LNCaP clone FGC (cell line): Measurements from ENCODE around the gene PLXNA1.

ENCODE experiments used
- DNase-seq: peaks from one replicate; pipeline ENCODE4 v3.0.0-alpha.2; 2011; ENCODE audit warnings: low read depth
- H3K4me3 ChIP-seq: 2 replicates; pipeline ENCODE4 v1.5.1; 2011; ENCODE audit warnings: mild to moderate bottlenecking, low read depth, low read length, control low read depth
- CTCF ChIP-seq: IDR thresholded peaks from 2 replicates; pipeline ENCODE4 v1.5.1; 2012; ENCODE audit warnings: mild to moderate bottlenecking; ENCODE audit not compliant: control insufficient read depth, insufficient read depth; ENCODE audit errors: extremely low read depth

The PLXNA1 gene

GRCh38 chr3:127030508-127031412 lies 47.8 kb downstream of the PLXNA1 start:
- H3K4me3 ChIP-seq: no peak overlapping the region
- no peak for DNase-seq
- no peak for TF ChIP-seq CTCF

GRCh38 chr3:127031413-127031810 lies 48.5 kb downstream of the PLXNA1 start:
- TF ChIP-seq CTCF: no peak
- no peak overlapping the region for H3K4me3 ChIP-seq
- no peak for DNase-seq

GRCh38 chr3:127031845-127032244 lies 48.9 kb downstream of the PLXNA1 start:
- no peak overlapping the region for H3K4me3 ChIP-seq
- no peak for DNase-seq
- no peak for TF ChIP-seq CTCF

- no peak overlapping the region for H3K4me3 ChIP-seq
- TF ChIP-seq CTCF: no peak
- no peak for DNase-seq
Observed at GRCh38 chr3:127032296-127032990, 49.5 kb downstream of the PLXNA1 start.
